ENCODE results near the gene MLC1.
A peak's percentile ranks its signal among the peaks of the same experiment; 100 is the strongest.
"Not testable (repeated sequence)": the region's sequence is repeated elsewhere in the genome, so short reads cannot be mapped to it uniquely, and the experiment has no call there.

Gene MLC1

DNA sequence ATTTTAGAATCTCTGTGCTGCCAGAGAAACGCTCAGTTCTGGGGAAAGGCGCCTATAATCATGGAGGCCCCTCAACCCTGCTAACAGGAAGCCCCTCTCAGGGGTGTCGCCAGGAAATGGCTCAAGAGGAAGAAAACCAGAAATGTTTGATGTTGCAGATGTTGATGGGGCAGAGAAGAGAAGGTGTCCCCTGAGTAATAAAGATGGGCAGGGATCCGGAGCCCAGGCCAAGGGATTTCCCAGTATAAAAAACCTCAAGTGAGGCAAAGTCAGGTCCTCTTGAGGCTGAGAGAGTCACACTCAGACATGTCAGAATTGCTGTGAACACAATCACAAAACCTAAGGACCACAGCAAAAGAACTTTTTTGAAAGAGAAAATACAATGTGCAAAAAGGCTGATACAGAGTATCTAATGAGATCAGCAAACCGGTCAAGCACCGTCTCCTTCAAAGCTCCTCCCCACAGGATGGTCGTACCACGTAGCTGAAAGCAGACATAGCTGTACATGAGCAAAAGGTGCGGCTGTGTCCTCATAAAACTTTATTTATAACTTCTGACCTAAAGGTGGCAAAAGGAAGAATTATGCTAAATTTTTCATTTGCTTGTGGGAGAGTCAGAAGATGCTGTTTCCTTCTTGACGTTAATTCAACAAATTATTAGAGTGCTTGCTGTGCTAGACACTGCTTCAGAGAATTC lies 16.8 kb upstream of the MLC1 start:
- DNase-seq: no peak

DNA sequence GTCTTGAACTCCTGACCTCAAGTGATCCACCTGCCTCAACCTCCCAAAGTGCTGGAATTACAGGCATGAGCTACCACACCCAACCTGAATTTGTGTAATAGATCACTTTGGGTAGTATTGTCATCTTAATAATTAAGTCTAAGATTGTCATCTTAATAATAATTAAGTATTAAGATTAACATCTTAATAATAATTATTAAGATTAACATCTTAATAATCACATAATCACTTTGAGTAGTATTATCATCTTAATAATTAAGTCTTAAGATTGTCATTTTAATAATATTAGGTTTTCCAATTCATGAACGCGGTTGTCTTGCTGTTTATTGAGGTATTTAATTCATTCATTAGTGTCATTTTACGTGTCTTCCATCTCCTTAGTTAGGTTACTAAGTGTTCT lies 12.8 kb upstream of the MLC1 start:
- no peak for DNase-seq

DNA sequence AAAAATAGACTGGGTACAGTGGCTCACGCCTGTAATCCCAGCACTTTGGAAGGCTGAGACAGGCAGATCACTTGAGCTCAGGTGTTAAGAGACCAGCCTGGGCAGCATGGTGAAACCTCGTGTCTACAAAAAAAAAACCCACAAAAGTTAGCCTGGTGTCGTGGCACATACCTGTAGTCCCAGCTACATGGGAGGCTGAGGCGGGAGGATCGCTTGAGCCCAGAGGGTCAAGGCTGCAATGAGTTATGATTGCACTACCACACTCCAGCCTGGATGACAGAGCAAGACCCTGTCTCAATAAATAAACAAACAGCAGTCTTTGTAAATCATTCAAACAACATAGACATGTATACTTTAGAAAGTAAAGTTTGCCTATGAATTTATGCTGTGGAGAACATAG lies 7.1 kb upstream of the MLC1 start:
- no peak for DNase-seq

DNA sequence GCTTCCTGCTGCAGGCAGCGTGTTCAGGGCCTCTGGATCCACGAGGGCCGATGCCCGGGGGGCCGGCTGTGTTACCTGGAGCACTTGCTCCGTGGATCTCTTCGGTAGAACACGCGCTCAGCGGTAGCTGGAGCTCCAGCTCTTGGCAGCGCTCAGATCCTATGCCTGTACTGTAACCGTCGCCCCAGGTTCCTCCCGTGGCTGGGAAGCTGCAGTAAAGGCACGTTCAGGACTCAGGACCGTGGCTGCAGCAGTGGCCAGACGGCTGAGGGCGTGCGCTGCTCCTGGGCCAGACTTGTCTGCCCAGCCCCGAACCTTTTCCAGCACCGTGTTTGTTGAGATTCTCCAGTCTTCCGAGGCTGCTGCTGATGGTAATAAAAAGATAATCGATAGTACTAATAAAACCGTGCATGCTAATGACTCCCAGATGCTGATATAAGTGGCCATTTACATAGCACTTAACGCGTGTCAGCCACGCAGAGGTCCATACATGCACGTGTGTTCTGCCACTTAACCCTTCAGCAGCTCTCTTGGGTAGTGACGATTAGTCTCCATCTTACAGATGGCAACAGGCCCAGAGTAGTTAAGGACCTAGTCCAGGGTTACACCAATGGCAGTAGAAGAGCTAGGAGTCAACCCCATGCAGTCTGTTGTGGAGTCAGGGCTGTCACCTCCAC lies 6.0 kb upstream of the MLC1 start:
- no peak for DNase-seq

- no peak for DNase-seq
These were observed 5.1 kb upstream of the MLC1 start for GRCh38 chr22:50090412-50090714.

- DNase-seq: peak in 1 of 2 experiments; percentile 8
These were observed 4.6 kb upstream of the MLC1 start, which contains the start of gene MOV10L1 for GRCh38 chr22:50089682-50090411. MOV10L1 (plus strand) TSS chr22:50090006; CDS start chr22:50090089, 83 bp downstream.

GRCh38 chr22:50089231-50089630 lies 4.0 kb upstream of the MLC1 start:
- no peak for DNase-seq

DNA sequence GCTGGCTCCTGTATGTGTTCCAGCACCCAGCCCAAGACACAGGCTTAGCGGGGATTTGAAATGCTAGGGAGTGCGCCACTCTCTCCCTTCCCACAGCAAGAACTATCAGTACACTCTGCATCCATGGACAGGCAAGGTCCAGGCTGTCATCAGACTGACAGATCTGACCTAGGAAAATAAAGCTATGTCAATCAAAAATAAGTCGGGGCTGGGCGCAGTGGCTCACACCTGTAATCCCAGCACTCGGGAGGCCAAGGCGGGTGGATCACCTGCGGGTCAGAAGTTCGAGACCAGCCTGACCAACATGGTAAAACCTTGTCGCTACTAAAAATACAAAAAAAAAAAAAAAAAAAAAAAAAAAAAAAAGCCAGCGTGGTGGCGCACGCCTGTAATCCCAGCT lies 2.9 kb upstream of the MLC1 start:
- no peak for DNase-seq

DNA sequence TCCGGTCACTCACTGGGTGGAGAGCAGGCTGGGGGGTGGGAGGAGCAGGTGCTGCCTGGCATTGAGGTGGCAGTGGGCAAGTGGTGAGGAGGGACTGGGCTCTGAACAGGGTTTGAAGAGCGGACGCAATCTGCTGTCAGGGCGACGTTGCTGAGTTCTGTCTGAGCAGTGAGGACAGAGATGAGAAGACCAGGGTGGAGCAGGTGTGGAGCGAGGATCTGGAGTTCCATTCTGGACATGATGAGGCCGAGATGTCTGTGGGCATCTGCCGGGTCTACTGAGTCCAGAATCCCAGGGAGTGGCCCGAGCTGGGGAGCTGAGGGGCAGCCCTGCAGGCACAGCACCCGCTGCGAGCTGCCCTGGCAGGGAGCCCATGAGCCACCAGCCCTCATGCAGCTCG lies 2.4 kb upstream of the MLC1 start:
- DNase-seq: no peak

- not testable (repeated sequence) for DNase-seq
These were observed 1.7 kb upstream of the MLC1 start for GRCh38 chr22:50086975-50087374.

DNA sequence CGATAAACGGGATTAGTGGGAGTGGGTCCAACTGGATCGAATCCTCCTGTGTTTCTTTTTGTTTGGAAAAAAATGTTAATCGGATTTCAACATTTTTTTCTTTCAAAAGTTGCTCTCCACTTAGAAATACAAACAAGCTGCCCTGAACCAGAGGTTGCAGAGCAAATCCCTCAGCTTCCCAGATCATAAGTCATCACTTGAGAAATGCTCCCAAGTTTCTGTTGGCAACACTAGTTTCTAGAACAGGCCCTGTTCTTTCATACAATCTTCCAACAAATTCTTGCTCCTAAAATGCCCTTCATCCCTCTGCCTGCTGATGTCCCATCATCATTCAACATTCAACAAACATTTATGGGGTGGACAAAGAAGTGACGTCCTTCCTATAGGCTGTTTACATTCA lies 1.3 kb upstream of the MLC1 start:
- no peak for DNase-seq

DNA sequence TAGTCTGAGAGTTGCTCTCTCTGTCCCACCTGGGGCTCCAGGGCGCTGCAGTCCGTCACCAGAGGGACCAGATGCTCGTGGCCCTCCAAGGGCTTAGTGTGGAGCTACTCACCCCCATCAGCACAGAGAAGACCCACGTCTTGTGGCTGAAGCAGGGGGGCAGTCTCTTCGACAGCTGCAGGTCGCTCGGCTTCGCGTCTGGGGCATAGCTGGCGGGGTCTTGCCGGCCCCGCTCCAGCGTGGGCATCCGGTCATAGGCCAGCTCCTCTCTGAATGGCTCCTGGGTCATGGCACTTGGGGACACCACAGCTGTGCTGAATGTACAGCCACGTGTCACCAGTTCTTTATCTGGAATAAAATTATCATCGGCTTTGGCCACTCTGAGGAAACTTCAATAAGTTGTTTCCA lies 608 bp downstream of the MLC1 start:
- no peak for DNase-seq

DNA sequence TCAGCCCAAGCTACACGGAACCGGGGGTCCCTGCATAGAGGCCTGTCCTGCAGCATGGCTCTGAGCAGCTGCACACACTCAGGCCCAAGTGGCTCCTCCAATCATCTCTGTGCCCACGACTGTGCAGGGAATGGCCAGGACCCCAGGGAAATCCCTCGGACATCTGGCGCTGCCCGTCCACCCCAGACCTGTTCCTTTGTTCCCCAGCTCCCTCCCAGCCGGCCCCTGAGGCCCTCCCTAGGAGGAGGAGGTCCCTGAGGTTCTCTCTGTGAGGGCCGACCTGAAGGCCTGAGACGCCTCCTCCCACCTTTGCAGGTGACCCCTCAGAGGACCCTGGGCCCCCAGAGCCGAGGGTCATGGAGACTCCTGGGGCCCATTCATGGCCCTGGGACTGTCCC lies 1.1 kb downstream of the MLC1 start:
- no peak for DNase-seq

DNA sequence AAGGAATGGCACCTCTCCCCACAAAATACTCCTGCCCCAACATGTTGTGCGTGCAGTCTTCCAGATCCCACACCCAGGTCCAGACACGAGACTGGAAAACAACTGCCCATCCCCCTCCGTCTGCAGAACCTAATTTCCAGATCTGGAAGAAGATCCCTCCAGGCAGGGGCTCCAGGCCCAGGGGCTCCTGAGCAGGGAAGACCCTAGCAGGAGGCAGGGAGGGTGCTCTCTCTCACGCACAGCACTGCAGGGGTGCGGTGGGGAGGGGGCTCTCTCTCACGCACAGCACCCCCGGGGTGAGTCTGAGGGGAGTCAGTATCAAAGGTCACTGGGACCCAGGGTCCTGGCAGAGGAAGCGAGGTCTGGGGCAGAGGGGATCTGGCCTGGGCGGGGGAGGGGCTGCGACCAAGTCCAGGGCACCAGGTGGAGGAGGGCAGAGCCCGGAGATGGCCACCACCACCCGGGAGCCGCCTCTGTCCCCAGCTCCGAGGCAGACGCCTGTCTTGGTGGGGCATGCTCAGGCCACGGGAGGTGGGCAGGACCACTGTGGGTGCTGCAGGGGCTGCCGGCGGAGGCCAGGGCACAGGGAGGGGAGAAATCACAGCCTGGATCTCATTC lies 1.7 kb downstream of the MLC1 start:
- no peak for DNase-seq

- no peak for DNase-seq
These were observed 2.2 kb downstream of the MLC1 start for GRCh38 chr22:50082961-50083461.

- no peak for DNase-seq
These were observed 3.0 kb downstream of the MLC1 start for GRCh38 chr22:50082197-50082715.

- DNase-seq: no peak
These were observed 3.6 kb downstream of the MLC1 start for GRCh38 chr22:50081426-50082196.

- no peak for DNase-seq
These were observed 5.2 kb downstream of the MLC1 start for GRCh38 chr22:50080077-50080465.

DNA sequence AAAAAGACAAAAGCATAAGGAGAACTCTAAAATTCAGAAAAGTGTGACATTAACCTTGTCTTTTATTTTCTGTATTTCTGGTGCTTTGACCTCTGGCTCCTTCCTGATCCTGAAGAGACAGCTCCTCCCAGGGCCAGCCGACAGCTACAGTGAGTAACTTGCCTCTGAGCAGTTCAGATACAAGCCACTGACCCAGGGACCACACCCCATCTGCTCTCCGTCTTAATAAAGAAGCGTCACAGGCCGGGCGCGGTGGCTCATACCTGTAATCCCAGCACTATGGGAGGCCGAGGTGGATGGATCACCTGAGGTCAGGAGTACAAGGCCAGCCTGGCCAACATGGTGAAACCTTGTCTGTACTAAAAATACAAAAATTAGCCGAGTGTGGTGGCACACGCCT lies 6.5 kb downstream of the MLC1 start:
- DNase-seq: no peak

- no peak for DNase-seq
These were observed 7.0 kb downstream of the MLC1 start for GRCh38 chr22:50078246-50078645.

GRCh38 chr22:50076646-50077535 lies 8.3 kb downstream of the MLC1 start:
- DNase-seq: no peak

Measured in activated CD4-positive, alpha-beta T cell treated with anti-CD3 and anti-CD28 coated beads, Interleukin-2, amount 50 U/mL, for 4 hours (primary cell).